Measurements from ENCODE around the gene SHTN1.

Gene SHTN1

DNA sequence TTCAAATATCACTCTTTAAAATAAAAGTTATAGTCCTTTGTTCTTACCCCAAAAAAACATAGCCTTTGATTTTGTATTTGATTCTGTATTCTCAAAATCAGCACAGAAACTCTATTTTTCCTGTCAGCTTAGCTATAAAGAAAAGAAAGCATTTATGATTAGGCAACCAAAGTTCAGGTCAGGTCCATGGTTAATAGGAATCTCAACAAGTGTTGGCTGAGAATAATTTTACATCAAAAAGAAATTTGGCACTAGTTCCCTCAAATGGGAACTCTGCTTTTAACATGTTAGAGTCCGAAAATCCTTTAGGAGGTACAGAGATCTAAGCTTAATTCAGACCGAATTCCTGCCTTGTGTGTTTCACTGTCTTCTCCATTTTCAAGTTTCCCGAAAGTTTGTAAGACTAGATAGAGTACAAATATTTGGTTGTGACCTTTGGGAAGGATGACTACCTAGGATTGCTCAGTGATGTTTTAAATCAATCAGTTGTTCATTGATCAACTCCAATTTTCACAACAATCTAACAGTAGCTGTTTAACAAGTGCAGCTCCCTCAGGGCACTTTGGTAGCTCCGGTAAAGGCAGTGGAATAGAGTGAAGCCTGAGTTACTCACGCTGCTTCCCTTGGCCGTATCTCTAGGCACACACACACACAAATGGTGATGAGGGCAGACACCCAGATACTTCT is 164.5 kb downstream of the SHTN1 start:
- no peak overlapping the region for H3K4me3 ChIP-seq (ENCODE audit: low read depth, low read length)

DNA sequence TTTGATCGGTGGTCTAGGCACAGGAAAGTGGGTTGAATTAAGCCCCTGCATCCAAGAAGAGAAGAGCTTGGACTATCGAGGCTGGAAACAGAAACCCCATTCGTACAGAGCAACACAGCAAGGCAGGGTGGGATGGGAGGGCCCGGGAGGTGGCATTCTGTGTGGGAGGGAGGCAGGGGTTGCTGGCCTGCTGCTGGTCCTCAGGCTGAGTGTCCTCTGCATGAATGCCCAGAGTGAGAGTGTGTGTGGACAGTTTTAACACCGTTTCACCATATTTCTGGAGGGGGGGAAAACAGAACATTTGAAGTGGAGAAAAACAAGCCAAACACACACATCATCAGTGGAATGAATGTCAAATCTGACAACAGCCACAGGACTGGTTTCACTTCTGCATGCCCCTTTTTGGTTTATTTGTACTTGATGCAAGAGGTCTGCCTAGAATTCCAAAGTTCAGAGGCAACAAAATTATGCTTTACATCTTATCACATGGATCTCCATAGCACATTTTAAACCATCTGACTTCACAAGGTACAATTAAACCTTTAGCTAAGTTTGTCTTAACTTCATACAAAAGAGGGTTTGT is 166.8 kb downstream of the SHTN1 start:
- no peak overlapping the region for H3K4me3 ChIP-seq (ENCODE audit: low read depth, low read length)

DNA sequence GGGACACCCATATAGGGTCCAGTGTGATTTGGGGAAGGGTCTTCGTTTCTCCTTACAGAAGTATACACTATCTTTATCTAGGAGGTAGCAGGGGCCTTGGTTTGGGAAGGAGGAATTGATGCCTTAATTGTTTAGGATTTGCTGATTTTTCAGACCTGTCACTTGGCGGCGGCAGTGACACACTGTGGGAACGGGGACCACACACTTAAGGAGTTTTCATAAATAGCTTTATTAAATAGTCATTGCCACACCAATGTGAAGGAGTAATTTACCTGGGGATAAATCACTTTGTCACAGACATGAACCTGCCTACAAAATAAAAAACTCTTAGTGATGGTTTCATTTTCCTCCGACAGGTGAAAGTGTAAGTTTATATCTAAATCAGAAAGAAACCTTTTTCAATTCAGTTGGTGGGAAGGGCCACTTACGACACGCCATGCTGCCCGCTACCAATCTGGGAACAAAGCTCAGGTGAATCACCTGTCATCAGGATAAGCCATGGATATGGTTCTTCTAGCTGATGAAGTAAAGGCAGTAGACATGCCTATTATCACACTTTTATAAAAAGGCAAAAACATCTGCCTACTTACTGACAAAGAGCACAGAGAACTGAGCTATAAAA is 168.0 kb downstream of the SHTN1 start:
- no peak overlapping the region for H3K4me3 ChIP-seq (ENCODE audit: low read depth, low read length)

DNA sequence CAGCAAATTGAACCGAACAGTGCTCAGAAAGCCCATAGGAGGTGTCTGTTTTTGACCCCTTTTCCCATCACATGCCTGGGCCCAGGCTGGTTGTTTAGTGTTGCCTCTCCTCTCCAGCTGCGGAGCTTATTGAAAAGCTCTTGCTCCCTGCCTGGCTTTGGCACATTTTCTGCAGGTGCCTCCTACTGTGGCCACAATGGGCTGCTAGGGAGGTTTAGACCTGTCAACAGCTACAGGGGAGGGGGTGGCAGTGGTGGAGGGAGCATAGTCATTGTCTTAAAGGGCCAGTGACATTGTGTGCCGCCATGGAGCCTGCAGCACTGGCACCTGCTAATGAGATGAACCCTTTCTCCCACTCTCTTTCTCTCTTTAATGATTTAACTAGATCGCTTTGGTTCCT is 168.9 kb downstream of the SHTN1 start:
- H3K4me3 ChIP-seq (ENCODE audit: low read depth, low read length) = no peak overlapping the region

DNA sequence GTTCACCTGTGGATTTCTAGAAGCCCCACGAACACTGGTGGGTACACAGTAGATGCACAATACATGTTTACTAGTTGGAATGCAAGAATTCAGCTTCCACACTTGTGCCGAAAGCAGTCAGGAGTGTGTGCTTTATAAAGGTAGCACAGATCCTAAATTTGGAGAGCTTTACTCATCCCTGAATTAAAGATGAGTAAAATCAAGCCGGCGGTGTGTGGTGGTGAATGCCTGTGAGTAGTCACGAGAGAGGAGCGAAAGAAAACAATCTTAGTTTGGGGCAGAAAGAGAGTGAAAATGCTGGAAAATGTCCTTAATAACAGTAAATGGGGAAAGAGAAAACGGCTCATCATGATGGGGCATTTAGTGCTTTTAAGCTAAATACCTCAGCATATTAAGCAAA is 169.3 kb downstream of the SHTN1 start:
- H3K4me3 ChIP-seq (ENCODE audit: low read depth, low read length) = no peak overlapping the region

DNA sequence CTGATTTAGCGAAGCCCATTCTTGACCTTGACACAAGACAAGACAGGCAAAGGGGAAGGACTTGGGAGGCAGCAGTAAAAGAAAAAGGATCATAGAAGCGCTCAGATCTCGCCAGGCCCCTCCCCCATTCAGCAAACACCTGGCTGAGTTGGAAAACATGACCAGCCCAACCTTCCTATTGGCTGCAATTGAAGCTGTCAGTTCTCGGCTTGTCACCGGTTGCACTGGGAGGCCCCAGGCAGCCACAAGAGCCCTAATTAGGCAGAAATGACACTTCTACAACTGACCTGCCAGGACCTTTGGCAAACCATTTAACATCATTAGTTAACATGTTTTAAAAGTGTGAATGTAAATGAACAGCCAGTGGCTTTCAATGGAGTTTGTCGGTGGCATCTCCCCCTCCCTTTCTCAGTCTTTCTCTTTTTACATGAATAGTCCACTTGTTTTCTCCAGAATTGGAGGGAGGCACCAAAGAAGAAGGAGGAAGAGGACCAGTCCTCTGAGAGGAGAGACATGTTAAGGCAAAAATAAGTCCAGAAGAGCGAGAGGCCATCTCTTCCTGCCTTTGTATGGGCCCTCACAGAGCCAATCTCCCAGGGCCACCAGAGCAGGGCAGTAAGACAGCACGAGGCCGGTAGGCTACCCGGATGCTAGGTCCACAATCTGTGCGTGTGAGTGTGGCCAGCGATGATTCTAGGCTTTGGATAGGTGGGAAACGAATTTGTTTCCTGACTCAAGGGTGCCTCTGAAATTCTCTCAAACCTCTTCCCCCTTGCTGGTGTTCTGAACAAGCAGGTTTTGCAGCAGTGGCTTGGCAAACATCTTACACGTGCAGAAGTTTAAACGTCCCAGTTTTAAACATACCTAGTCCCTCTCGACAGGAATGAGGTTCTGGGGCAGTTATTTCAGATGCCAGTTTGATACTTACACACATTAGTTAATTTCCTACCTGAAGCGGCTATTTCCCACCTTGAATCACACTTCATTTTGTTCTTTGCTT is 170.7 kb downstream of the SHTN1 start:
- H3K4me3 ChIP-seq (ENCODE audit: low read depth, low read length) = no peak overlapping the region

DNA sequence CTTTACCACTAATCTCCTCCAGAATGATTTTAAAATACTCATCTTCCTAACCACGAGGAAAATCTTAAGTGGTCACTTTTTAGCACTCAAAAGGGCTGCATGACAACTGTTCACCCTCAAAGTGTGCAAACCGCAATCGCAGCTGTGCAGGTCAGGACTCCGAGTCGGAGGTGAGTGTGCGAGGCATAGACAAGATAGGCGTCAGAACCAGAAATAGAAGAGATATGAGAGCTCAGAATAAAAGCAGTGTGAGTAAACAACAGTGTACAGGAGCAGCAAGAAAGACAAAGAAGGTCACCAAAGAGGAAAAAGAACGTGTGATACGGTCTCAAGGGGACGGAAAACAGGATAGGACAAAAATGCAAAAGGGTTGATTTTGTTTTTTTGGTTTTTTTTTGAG is 173.2 kb downstream of the SHTN1 start:
- H3K4me3 ChIP-seq (ENCODE audit: low read depth, low read length) = no peak overlapping the region
